Measurements from ENCODE around the gene ATG4A. TPM values are rescaled to one million over a fixed set of nuclear protein-coding genes. Genes with fewer than 3 reads are reported as not detected.

Gene ATG4A
- total and polyA plus RNA-seq, 2 of the 8 experiments (the other 6 are each of a cell fraction or from before 2014, with no cell fraction given) = 1.2 to 2.0 TPM

DNA sequence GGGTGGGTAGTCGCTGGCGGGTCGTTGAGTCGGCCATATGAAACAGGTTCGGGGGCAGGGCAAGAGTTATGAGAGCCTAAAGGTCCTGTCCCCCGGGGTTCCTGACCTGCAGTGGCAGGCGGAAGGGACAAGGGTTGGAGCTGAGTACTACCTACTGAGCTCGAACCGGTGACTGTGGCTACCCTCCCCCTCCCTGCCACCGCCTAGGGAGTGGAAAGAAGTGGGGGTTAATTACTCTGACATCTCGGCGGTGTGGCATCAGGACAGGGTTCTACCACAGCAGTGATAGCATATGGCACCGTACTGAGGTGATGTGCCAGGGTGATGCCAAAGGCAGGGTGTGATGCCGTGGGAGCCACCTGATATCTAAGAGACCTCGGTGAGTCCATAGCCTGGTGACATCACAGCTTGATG lies 307 bp downstream of the ATG4A start:
- Histone ChIP-seq H3K18ac (ENCODE audit: extremely low read depth, low read length) (no peak overlapping the region), H3K56ac (replicated peaks; ENCODE audit: insufficient read length, low read depth, low read length) (no peak overlapping the region), H4K20me1 (replicated peaks in 1 of 2; ENCODE audit: control insufficient read depth in 1 of 2, insufficient read depth in 2 of 2, low read length in 2 of 2) (no peaks in the 10 kb centered on the region), H3K9me3 (ENCODE audit: insufficient read depth in 2 of 2, low read depth in 1 of 2, low read length in 1 of 2) (no peaks in the 10 kb centered on the region), H2AFZ (ENCODE audit: low read length) (no peak overlapping the region; the same call in 1 of the 2 replicates), H3K4ac (replicated peaks; ENCODE audit: insufficient read length, low read depth, low read length) (no peak overlapping the region), H3K4me1 (replicated peaks in 1 of 4; ENCODE audit: control insufficient read depth in 3 of 4, insufficient read depth in 4 of 4, low read length in 3 of 4) (no peaks in the 10 kb centered on the region), H4K5ac (ENCODE audit: insufficient read length, low read depth, low read length) (no peak overlapping the region), H2BK15ac (ENCODE audit: low read length) (no peak overlapping the region), H3K4me2 (ENCODE audit: insufficient read depth in 1 of 2, low read depth in 2 of 2, low read length in 2 of 2) (peak overlapping the region; percentile 80 to 84), H3K79me1 (ENCODE audit: low read depth, low read length) (no peaks in the 10 kb centered on the region), H3K79me2 (ENCODE audit: control insufficient read depth in 1 of 2, insufficient read depth in 2 of 2, low read length in 2 of 2) (peaks cover 0 to 9% of the 10 kb centered on the region in 2 experiments; a peak in 2 of 4 replicates), H4K8ac (ENCODE audit: extremely low read depth, insufficient read depth, low read length) (no peak overlapping the region), H3K27me3 (replicated peaks in 1 of 4; ENCODE audit: control insufficient read depth in 3 of 4, extremely low read depth in 1 of 4, insufficient read depth in 3 of 4, low read length in 3 of 4) (no peaks in the 10 kb centered on the region), H3K4me3 (ENCODE audit: extremely low read depth in 1 of 4, insufficient read depth in 2 of 4, low read depth in 3 of 4, low read length in 4 of 4) (peak overlapping the region; percentile 74 to 92 (median 76)), H2BK12ac (ENCODE audit: low read depth, low read length) (no peak overlapping the region), H3K27ac (ENCODE audit: low read depth, low read length) (no peak overlapping the region), H3K9ac (replicated peaks in 1 of 4; ENCODE audit: extremely low read depth in 1 of 4, low read depth in 3 of 4, low read length in 3 of 4) (no peak overlapping the region), H2BK120ac (replicated peaks; ENCODE audit: low read depth, low read length) (no peak overlapping the region), H3K36me3 (ENCODE audit: control insufficient read depth in 2 of 4, insufficient read depth in 4 of 4, low read length in 3 of 4) (peaks cover 4 to 7% (median 4%) of the 10 kb centered on the region in 4 experiments; a peak in 6 of 8 replicates), H2BK20ac (ENCODE audit: low read length) (no peak overlapping the region), H3K23ac (ENCODE audit: insufficient read length) (no peak overlapping the region), H3K14ac (ENCODE audit: insufficient read length) (no peak overlapping the region), H4K91ac (replicated peaks; ENCODE audit: insufficient read length, low read length) (no peak overlapping the region), H3K23me2 (ENCODE audit: low read depth, low read length) (peaks cover 4% of the 10 kb centered on the region; the same call in 1 of the 2 replicates), H2AK5ac (ENCODE audit: low read depth, low read length) (no peak overlapping the region), H2BK5ac (ENCODE audit: low read depth, low read length) (no peak overlapping the region)
- FAIRE-seq (no peak), DNase-seq (ENCODE audit: low read depth in 1 of 2, low spot score in 2 of 2) (no peak)
- POLR2A ChIA-PET (ENCODE audit: partially characterized antibody) = interaction anchor here (0.7 to 0.8 kb wide), 2 partner anchors 12 to 37 kb away, joined by 3 to 5 read pairs; no protein-coding TSS in a partner anchor
- 10% methylated on average over 10 of the region's 15 CpGs; no CpG with 5 or more reads in 1 of the 2 experiments for WGBS, 2 experiments (ENCODE audit: extremely low coverage in 1 of 2, insufficient coverage in 1 of 2, insufficient read length in 1 of 2, insufficient replicate concordance in 2 of 2, low coverage in 1 of 2, low lambda C conversion rate in 2 of 2, missing lambda C conversion rate in 1 of 2)
- no peak for TF ChIP-seq BRCA1 (IDR thresholded peaks at IDR 0.05; ENCODE audit: low read depth, low read length)
- TF ChIP-seq FOSL1 (IDR thresholded peaks at IDR 0.05; ENCODE audit: insufficient read depth, low read depth, low read length) = no peak
- TF ChIP-seq RBBP5 (IDR thresholded peaks at IDR 0.05; ENCODE audit: borderline replicate concordance, low read depth, low read length) = no peak
- no peak for TF ChIP-seq CHD1 (IDR thresholded peaks at IDR 0.05; ENCODE audit: low read depth, low read length)
- no peak for TF ChIP-seq JUN (IDR thresholded peaks at IDR 0.05; ENCODE audit: low read depth, low read length)
- no peak for TF ChIP-seq RXRA (IDR thresholded peaks at IDR 0.05; ENCODE audit: insufficient read depth, low read depth, low read length)
- TF ChIP-seq BACH1 (IDR thresholded peaks at IDR 0.05; ENCODE audit: low read length) = no peak
- no peak for TF ChIP-seq KDM1A (IDR thresholded peaks at IDR 0.05; ENCODE audit: borderline replicate concordance, low read length)
- TF ChIP-seq RAD21 (IDR thresholded peaks at IDR 0.05 in 1 of 2, conservative IDR thresholded peaks at IDR 0.05 in 1 of 2; ENCODE audit: low read depth in 2 of 2, low read length in 2 of 2) = no peak
- TF ChIP-seq TEAD4 (IDR thresholded peaks at IDR 0.05; ENCODE audit: low read depth, low read length) = no peak
- no peak for TF ChIP-seq EP300 (IDR thresholded peaks at IDR 0.05; ENCODE audit: borderline replicate concordance in 1 of 2, low read depth in 2 of 2, low read length in 2 of 2)
- no peak for TF ChIP-seq BCL11A (IDR thresholded peaks at IDR 0.05; ENCODE audit: low read depth in 2 of 2, low read length in 2 of 2)
- no peak for TF ChIP-seq SIRT6 (IDR thresholded peaks at IDR 0.05; ENCODE audit: low read length)
- CTCF ChIA-PET (ENCODE audit: partially characterized antibody) = interaction anchor here (0.7 to 1.5 kb wide), 2 partner anchors 58 to 266 kb away, joined by 3 to 4 read pairs; partner anchors contain the start of gene MID2

All from H1 (cell line).